ENCODE results near the gene MBNL2. TPM values are rescaled to one million over a fixed set of nuclear protein-coding genes. Genes with fewer than 3 reads are reported as not detected.
A peak's percentile ranks its signal among the peaks of the same experiment; 100 is the strongest.

The MBNL2 gene
- total and polyA plus RNA-seq, 2 of the 4 experiments (the other 2 are of a cell fraction): 26.9 to 103 TPM

- Histone ChIP-seq H2AK9ac (replicated peaks; ENCODE audit: low read depth, low read length, poor library complexity) (no peak overlapping the region), H3K9me3 (ENCODE audit: control insufficient read depth, insufficient read depth, low read length) (no peaks in the 10 kb centered on the region), H2BK5ac (ENCODE audit: low read depth, low read length, poor library complexity, severe bottlenecking) (peak overlapping the region; percentile 97), H3K56ac (ENCODE audit: extremely low read depth, insufficient read depth, low read length) (peak overlapping the region; percentile 50; the same call in 1 of the 2 replicates), H3K4me3 (ENCODE audit: insufficient read depth, low read depth, low read length) (no peak overlapping the region), H4K8ac (ENCODE audit: low read depth in 2 of 2, low read length in 2 of 2) (peak overlapping the region; percentile 21 to 67; a peak in 3 of 4 replicates), H3K18ac (ENCODE audit: low read depth, low read length) (peak overlapping the region; percentile 74; the same call in 1 of the 2 replicates), H3K27ac (ENCODE audit: insufficient read depth, low read length) (no peak overlapping the region), H3K4ac (ENCODE audit: low read depth, low read length) (peak overlapping the region; percentile 92), H4K5ac (ENCODE audit: low read depth, low read length) (peak overlapping the region; percentile 35; the same call in 1 of the 2 replicates), H2AFZ (replicated peaks; ENCODE audit: low read length, poor library complexity) (no peak overlapping the region), H2BK120ac (ENCODE audit: low read depth, low read length) (peak overlapping the region; percentile 89), H3K79me1 (ENCODE audit: low read depth in 1 of 2, low read length in 2 of 2) (peaks cover 38 to 68% of the 10 kb centered on the region in 2 experiments), H3K27me3 (ENCODE audit: control insufficient read depth, insufficient read depth, low read length) (no peaks in the 10 kb centered on the region), H3K14ac (replicated peaks; ENCODE audit: low read depth, low read length) (peak overlapping the region; percentile 82), H3K23ac (ENCODE audit: low read depth, low read length) (peak overlapping the region; percentile 69; the same call in 1 of the 2 replicates), H4K20me1 (ENCODE audit: insufficient read depth, low read length) (peaks cover 32% of the 10 kb centered on the region; the same call in 1 of the 2 replicates), H3K9me1 (ENCODE audit: insufficient read depth, low read length) (peaks cover 24% of the 10 kb centered on the region), H4K91ac (ENCODE audit: insufficient read depth, low read depth, low read length) (peak overlapping the region; percentile 37; the same call in 1 of the 2 replicates), H3K4me2 (ENCODE audit: low read depth, low read length) (peak overlapping the region; percentile 91; the same call in 1 of the 2 replicates), H2AK5ac (ENCODE audit: low read depth, low read length) (peak overlapping the region; percentile 63), H2BK20ac (ENCODE audit: low read depth, low read length) (peak overlapping the region; percentile 92), H2BK15ac (ENCODE audit: low read depth, low read length) (peak overlapping the region; percentile 24; the same call in 1 of the 3 replicates), H3K9ac (ENCODE audit: low read depth, low read length) (no peak overlapping the region), H3K4me1 (ENCODE audit: control insufficient read depth, insufficient read depth, low read length) (peaks cover 18% of the 10 kb centered on the region), H3K36me3 (ENCODE audit: control insufficient read depth, insufficient read depth, low read length) (peaks cover 9% of the 10 kb centered on the region)
- dilution Hi-C loops (cut with HindIII; ENCODE audit: low sequenced_read_pairs, unreplicated experiment) (no loop called here), intact Hi-C loops (cut with micrococcal nuclease) (no loop called here), in situ Hi-C loops (cut with MboI; ENCODE audit: low sequenced_read_pairs) (no loop called here)
- TSS peak; percentile 2 for BruUV-seq (replicated peaks)
- ATAC-seq (ENCODE audit: low read depth) (peak; percentile 66), DNase-seq (peak; percentile 92)
- ChIA-PET POLR2A (ENCODE audit: unreplicated experiment) (interaction anchor here (0.6 to 0.9 kb wide), 2 partner anchors 13 to 36 kb away, joined by 3 read pairs; no protein-coding TSS in a partner anchor), CTCF (interaction anchor here (0.7 to 1.4 kb wide), 4 partner anchors 49 to 185 kb away, joined by 3 read pairs; no protein-coding TSS in a partner anchor)
- WGBS, 2 experiments (ENCODE audit: extremely low coverage in 2 of 2, insufficient read length in 1 of 2): no CpG with 5 or more reads among the region's 5 CpGs
- no peak for TF ChIP-seq CHD1 (IDR thresholded peaks at IDR 0.05; ENCODE audit: low read depth, low read length)
- no peak for TF ChIP-seq RAD21 (IDR thresholded peaks at IDR 0.05; ENCODE audit: low read length)
- no peak for TF ChIP-seq CTCF (conservative IDR thresholded peaks at IDR 0.05; ENCODE audit: low read depth, low read length)
- no peak for TF ChIP-seq MAZ (IDR thresholded peaks at IDR 0.05; ENCODE audit: borderline replicate concordance, low read depth, low read length)
- no peak for TF ChIP-seq CEBPB (IDR thresholded peaks at IDR 0.05; ENCODE audit: low read depth, low read length)
- TF ChIP-seq ELK1 (IDR thresholded peaks at IDR 0.05; ENCODE audit: borderline replicate concordance, low read depth, low read length): no peak
- TF ChIP-seq MAFK (IDR thresholded peaks at IDR 0.05; ENCODE audit: low read depth, low read length): no peak
- TF ChIP-seq NFE2L2 (IDR thresholded peaks at IDR 0.05; ENCODE audit: low read depth, low read length): peak; percentile 23; the same call in 1 of the 2 replicates
- TF ChIP-seq USF2 (IDR thresholded peaks at IDR 0.05; ENCODE audit: low read depth, low read length): no peak
- TF ChIP-seq RFX5 (IDR thresholded peaks at IDR 0.05; ENCODE audit: low read depth, low read length): no peak
- TF ChIP-seq SMC3 (IDR thresholded peaks at IDR 0.05; ENCODE audit: low read depth, low read length): no peak
- no peak for TF ChIP-seq BHLHE40 (IDR thresholded peaks at IDR 0.05; ENCODE audit: low read depth, low read length)
Observed at GRCh38 chr13:97295283-97296182, 73.4 kb downstream of the MBNL2 start.

Measured in IMR-90 (cell line).